Activated naive CD4-positive, alpha-beta T cell (primary cell): ENCODE measurements around the gene LCE3B.

Experiments used
- DNase-seq, 4 experiments: peaks; one replicate each; lab custom pipeline; 2025; lab: John Stamatoyannopoulos, UW

The LCE3B gene

DNA sequence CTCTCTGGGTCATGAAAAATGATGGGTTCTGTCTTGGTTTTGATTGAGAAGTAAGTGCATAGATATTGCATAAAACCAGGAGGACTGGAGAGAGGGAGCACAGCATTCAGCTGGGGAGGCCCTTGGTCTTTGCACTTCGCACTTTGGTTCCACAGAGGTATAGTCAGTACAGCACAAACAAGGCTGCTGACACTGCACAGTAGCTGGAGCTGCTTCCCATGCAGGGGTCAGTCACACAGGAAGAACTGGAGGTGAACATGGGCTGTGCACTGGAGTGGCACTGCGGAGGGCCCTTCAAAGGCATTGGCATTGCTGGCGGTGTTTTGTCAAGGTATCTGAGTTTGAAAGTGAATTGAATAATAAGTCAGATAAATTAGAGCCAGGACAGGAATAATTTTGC lies 45.0 kb downstream of the LCE3B start:
- no peak for DNase-seq

DNA sequence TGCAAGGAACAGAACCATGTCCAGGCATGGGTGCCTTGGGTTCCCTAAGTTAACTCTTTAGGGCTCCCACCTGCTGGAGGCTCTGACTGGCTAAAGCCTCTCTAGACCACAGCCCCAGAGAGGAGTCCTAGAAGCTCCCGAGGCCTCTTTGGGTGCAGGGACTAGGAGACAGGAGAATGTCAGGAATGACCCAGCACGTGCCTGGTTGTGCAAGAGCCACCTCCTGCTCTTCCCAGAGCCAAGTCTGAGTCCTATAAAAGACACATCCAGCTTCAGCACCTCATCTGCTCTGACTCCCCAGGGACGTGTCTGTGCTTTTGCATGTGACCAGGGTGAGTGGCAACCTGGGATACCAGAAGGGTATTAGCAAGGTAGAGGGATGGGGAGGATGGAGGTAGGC lies 49.5 kb downstream of the LCE3B start, which contains the start of gene LCE2D:
TSS of gene LCE2D (plus strand) at position 283 of the 400 bp plus-strand sequence. CDS start 726 bp downstream, outside the sequence.
- DNase-seq: no peak
